ENCODE results near the gene FGD4.

The FGD4 gene

DNA sequence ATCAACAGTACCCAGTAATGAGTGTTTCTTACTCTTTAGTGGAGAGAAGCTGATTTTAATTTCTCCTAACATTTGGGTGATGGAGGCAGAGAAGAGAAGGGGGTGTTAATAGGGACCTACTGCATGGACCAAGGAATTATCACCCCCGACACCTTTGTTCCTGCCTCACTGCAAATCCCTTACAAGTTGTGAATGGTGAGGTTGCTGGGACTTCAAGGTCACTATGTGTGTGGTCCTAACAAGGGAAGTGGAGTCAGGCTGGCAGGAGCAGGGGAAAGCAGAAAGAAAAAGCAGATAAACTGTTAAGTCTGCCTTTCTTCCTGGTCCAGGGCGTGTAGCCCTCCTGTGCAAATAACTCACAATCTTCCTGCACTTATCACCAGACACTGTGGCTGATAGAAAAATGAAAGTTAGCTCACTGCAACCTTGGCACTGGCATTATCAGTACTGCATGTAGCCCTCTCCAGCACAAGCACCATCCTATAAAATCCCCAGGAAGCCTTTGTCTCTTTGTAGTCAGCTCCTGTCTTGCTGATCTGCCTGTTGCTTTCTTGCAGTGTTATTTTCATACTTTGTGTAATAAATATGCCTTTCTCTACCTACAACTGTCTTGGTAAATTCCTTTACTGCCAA, 167.4 kb downstream of the FGD4 start:
- no peak for DNase-seq (ENCODE audit: low spot score)

DNA sequence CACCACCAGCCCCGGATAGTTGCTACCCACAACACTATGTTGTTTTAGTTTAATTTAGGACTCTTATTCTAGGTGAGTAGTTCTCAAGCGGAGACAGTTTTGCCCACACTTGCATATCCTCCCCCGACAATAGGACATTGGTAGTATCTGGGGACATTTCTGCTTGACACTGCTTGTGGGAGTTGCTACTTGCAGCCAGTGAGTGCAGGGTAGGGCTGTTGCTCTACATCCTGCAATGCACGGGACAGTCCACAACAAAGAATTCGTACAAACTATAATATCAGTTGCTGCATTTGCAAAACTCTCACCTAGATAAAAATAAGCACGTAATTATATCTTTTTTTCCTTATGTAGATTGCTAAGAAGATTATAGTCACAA, 167.9 kb downstream of the FGD4 start:
- peak; percentile 68 for DNase-seq (ENCODE audit: low spot score)

DNA sequence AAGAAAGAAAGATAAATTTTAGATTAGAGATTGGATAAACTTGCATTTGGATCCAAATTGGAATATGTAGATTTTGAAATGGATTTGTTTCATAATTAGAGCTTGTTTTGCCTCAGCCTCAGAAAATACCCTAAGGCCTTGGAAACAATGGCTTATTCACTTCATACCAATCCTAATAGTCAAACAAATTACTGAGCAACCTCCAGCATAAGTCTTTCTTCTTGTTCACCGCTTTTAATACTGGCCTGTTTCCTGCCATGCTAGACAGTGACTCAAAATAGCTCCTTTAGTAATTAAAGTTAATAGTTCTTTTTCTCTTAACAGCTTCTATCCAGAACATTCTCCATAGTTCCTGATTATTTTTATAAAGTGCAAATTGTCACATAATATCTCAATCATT, 168.9 kb downstream of the FGD4 start:
- peak; percentile 71 for DNase-seq (ENCODE audit: low spot score)

DNA sequence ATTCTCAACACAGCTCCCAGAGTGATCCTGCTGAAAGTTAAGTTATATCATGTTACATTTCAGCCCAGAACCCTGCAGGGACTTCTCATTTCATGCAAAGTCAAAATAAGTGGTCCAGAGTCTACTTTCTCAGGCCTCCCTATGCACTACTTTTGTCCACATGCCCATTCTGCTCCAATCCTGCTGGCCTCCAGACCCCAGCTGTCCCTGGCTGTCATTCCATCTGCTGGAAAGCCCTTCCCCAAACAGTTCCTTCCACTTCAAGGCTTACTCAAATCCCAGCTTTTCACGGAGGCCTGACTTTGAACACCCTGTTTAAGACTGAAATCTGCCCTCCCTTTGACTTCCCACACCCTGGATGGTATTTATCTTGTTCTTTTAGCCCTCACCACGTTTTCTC, 169.9 kb downstream of the FGD4 start:
- no peak for DNase-seq (ENCODE audit: low spot score)

DNA sequence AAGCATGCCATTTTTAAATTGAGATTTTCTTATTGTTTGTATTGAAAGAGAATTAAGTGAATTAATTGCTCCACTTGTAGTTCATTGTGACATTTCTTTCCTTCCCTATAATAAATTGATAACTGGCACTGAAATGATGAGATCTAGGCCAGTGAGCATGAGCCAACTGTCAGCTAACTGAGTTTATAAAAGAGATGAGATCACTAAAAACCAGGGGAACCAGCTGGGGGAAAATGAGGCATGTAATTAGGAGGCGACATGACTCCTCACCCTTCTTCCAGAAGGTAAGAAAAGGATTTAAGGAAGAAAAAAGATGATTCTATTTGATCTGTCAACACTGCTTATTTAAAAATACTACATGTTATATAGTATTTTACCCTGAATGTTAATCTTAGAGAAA, 175.2 kb downstream of the FGD4 start:
- DNase-seq (ENCODE audit: low spot score), result no peak

DNA sequence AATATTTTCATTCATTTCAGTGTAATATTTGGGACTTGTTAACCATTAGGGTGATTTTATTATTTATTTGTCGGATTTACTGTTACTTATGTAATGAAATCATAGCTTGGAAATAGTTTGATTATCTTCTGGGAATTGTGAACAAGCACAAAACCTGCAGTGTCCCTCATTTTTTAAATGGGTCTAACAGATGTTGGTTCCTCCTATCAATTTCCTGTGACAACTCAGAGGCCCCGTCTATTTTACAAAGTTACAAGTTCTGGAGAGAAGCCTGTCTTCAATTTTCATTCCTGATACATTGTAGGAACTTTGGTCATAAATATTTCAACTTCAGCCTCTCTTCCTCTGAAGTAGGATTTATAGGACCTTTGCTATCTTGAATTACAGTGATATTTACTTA, 178.0 kb downstream of the FGD4 start:
- no peak for DNase-seq (ENCODE audit: low spot score)

DNA sequence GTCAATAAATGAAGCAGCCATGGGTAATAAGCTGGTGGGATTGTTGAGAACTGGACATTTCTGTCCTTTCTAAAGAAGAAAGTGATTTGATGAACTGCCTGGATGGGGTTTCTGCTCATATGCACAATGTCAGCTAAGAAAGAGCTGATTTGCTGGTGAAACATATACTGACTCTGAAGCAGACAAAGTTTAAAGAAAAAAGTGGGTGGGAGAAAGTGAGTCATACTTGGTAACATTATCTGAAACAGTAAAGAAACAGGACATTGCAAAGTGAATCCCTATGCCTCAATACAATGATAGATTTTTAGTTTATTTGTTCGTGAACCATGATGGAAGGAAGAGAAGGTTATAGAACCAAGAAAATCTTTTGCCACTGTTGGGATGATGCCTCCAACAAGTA, 184.2 kb downstream of the FGD4 start:
- no peak for DNase-seq (ENCODE audit: low spot score)

DNA sequence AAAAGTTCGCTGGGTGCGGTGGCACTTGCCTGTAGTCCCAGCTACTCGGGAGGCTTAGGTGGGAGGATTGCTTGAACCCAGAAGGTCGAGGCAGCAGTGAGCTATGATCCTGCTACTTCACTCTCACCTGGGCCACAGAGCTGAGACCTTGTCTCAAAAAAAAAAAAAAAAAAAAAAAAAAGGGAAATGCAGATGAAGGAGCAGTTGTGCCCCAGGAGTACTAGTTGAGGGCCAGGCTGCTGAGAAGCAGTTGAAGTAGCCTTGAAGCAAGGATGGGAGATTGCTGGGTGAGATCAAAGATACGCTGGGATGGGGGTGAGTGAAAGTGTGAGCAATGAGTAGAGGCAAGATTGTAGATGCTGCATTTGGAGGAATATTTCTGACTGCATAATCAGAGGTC, 186.3 kb downstream of the FGD4 start:
- no peak for DNase-seq (ENCODE audit: low spot score)

DNA sequence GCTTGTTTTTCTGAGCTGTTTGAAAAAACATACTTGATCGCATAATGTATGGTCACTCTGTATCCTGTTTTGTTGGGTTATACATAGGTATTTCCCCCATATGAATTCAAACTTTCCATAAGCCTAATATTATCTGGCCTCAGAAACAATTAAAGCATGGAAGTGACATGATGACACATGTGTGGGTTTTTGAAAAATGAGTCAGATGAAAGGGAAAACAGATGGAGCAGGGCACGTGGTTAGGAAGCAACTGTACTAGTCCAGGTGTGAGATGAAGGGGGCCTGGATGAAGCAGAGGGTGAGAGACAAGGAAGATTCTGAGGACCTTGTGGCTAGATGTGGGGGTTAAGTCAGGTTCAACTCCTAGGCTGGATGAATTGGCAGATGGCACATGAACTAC, 187.0 kb downstream of the FGD4 start:
- no peak for DNase-seq (ENCODE audit: low spot score)

DNA sequence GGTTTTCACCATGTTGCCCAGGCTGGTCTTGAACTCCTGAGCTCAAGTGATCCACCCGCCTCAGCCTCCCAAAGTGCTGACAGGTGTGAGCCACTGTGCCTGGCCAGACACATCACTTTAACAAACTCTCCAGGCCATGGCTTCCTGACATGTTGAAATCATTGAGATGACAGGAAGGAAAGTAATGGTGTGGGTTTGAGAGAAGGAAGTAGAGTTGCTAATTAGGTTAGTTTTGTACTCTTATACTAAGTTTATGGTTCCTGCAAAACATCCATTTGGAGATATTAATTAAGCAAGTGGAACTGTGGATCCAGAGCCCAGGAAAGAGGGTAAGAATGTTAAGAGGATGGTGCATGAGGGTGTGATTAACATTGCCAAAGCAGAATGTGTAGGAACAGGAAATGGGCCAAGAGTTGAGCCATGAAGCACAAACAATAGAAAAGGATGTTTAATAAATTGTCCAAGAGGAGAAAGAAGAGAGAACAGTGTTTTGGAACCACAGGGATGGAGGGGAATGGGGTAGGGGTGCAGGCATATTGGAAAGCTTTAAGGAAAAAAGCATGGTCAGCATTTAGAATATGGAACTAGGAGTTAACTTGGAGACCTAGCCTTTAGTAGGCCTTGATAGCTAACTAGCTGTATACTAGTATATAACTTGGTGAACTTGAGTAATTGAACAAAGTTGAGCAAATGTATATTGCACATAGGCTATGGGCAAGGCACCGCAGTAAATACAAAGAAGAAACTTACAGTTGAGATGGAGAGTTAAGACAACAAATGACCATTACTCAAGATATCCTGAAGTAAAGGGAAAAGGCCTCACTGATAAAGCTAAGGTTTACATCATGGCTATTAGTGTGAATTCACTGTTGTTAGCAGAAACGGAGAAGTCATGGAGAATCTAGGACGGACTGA, 188.5 kb downstream of the FGD4 start:
- DNase-seq (ENCODE audit: low spot score), result no peak

DNA sequence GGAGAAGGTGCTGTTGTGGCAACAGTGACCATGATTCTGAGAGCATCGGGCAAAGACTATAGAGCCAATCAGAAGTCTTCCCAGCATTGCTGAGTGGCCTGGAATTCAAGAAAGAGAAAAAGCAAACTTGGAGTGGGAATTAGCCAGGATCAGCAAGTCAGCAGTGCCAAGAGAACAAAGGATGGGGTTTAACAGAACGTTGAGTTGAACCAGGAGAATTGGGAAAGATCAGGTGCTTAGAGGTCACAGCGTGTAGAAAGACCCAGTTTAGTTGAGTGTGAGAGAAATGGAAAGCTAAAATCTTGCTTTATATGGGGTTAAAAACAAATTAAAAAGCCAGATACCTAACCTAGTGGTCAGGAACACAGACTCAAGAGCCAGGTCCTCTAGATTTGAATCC, 189.2 kb downstream of the FGD4 start:
- DNase-seq (ENCODE audit: low spot score), result no peak

DNA sequence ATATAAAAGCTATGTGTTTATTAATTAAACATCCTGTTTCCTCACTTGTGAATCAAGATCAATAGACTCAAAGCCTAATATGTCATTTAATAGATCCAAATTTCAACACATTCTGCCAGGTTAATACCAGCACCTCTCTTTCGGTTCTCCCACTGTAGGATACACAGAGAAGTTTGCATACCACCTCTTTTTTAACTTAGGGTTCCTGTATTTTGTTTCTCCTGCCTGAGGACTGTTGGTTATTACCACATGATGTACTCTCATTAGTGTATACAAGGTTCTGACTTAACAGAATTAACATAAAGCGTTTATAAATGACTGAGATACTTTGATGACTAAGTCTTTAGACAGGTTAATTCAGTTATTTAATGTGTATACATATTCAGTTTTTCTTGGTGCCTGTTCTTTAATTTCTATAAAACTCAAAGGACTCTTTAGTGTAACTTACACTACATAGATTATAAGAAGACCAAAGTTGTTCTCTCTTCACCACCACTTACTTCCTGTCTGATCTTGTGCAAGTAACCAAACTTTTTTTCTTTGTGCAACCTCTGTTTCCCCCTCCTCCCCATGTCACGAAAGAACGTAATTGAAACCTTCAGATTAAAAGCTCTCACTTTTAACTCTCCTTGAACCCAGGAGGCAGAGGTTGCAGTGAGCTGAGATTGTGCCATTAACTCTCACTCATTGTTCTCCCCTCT, 190.0 kb downstream of the FGD4 start:
- no peak for DNase-seq (ENCODE audit: low spot score)

DNA sequence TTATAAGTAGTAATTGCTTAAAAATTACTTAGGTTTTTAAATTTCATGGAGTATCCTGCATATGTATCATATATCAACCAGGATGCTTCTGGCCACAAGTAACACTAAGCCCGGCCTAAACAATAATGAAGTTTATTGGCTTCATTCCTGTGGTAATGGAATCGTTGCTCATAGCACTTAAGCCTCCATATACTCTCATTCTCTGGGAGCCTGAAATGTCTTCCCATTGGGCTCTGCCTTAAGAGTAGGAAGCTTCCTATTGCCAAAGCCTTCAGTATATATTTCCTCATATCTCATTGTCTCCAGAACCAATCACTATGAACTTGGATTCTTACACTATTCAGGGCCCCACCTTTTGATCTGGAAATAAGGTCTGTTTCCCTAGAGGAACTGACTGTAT, 195.9 kb downstream of the FGD4 start:
- no peak for DNase-seq (ENCODE audit: low spot score)

DNA sequence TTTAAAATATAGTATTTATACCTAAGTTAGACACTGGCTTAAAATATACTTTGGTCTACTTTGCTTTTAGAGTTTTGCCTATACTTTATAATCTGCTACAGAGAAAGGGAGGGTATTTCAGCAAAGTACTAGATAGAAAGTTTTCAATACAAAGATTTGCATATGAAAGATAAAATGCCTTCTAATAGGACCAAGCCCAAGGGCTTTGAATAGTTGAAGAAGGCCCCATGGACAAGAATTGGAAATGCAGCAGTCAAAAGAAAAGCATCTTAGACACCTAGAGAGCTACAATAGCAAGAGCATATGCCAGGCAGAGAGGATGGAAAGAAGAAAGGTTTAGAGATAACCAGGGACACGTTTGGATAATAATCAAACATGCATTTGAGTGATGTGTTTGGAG, 196.7 kb downstream of the FGD4 start:
- no peak for DNase-seq (ENCODE audit: low spot score)

DNA sequence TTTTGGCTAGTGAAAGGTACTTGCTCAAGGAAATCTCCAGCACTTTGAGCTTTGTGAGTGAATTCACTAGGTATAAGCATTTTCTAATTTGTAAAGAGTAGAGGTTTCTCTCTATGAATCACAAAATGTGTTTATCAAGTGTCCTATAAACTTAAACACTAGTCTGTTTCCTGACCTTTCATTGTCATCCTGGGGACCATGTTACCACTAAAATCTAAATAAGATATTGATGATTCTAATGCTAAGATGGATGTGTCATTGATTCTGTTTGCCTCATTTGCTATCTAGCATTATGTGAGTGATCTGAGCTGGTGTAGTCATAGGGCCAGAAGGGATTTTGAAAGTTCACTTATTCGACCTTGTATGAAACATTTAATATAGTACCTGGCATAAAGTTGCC, 199.3 kb downstream of the FGD4 start:
- DNase-seq (ENCODE audit: low spot score), result no peak

DNA sequence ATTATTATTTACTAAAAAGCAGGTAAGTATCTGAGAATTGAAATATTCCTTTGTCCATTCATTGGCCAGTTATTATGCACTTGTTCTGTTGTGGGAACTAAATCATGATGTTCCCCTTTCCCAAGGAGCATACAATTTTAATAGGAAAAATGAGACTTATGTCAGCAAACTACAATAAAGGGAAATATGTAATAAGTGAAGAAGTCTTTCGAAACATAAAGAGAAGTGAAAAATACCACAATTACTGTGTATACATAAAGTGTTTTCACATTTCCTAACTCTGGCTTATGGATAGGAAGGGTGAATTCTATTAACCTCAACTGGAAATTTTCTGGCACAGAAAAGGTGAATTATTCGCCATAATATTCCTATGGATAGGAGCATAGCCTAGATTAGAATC, 201.3 kb downstream of the FGD4 start:
- DNase-seq (ENCODE audit: low spot score), result no peak

DNA sequence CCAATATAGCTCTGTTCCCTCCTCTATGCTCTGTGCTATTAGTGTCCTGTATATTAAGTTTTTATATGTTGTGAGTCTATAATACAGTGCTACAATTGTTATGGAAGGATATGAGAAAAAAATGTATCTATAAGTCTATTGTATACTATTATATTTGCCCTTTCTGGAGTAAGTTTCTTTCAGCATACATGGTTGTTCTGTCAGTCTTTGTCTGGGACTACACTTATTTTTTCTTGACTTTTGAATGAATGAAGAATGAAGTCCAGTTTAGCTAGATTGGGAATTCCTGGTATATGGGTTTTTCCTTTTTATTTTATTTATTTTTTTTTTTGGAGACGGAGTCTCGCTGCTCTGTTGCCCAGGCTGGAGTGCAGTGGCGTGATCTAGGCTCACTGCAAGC, 203.7 kb downstream of the FGD4 start:
- no peak for DNase-seq (ENCODE audit: low spot score)

DNA sequence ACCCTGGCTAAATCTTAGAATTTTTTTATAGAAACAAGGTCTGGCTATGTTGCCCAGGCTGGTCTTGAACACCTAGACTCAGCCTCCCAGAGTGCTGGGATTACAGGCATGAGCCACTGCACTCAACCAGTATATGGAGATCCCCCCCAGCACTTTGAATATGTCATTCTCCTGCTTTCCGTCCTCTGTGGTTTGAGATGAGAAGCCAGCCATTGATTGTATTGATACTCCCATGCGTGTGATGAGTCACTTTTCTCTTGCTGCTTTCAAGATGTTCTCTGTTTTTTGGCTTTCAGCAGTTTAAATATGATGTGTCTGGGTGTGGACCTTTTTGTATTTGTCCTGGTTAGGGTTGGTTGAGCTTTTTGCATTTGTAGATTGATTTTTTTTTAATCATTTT, 204.5 kb downstream of the FGD4 start:
- no peak for DNase-seq (ENCODE audit: low spot score)

DNA sequence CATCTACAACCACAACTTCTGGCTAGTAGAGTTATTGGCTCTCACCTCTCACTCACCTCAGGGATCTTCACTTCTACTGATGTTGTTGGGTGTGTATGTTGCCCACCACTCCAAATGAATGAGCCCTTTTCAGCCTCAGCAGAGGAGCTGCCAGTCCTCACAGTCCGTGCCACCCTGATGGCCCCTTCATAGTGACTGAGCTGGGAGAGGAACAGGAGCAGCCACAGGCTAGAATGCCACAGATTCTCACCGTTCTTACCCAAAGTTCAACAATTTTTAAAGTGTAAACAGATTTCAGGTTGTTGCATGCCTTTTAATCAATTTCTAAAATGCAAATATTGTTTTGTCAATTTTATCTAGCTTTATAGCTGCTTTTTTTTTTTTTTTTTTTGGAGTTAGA, 205.2 kb downstream of the FGD4 start:
- no peak for DNase-seq (ENCODE audit: low spot score)

DNA sequence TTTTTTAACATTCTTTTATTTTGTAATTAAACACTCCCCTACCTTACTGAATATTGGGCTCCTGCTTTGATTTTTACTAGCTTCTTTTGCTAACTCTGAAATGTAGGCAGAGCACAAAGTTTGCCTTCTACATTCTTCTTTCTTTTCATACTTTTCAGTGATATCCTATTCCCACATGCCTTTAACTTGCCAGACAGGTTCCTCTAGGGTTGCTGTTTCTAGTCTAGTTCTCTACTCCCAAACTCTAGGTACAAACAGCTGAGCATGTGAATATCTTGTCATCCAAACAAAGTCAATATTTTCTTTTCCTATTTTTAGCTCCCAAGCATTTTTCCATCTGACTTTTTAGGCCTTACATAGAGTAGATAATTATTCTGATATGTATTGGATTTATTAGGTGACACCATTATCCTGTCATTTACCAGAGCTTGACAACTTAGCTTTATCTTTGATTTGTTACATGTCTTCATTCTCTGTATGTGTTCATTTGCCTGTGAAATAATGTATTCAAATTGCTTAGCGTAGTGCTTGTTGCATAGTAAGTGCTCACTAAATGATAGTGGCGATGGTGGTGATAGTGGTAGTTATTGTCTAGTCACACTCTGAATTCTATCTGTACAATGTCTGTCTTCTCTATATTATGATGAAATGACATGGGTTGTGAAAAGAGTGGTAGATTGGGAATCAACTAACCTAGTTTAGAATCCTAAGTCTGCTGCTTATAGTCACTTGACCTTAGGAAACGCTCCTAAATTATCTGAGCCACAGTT, 206.2 kb downstream of the FGD4 start:
- no peak for DNase-seq (ENCODE audit: low spot score)

DNA sequence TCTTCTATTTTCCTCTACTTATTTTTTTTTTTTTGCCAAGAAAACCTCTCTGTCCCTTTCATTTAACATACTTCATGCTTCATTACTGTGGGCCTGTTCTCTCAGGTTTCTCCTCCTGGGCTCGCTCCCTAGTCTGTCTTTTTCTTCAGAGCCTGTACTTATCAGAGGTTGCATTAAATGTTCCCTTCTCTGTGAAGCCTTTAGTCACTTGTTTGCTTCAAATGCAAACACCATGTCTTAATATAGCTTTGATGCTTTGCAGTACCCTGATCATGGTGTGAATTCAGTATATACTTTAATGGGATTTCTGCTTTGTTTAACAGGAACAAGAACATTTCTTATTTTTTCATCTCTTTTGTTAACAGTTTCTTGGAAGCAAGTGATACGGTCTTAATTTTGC, 207.1 kb downstream of the FGD4 start:
- DNase-seq (ENCODE audit: low spot score), result no peak

DNA sequence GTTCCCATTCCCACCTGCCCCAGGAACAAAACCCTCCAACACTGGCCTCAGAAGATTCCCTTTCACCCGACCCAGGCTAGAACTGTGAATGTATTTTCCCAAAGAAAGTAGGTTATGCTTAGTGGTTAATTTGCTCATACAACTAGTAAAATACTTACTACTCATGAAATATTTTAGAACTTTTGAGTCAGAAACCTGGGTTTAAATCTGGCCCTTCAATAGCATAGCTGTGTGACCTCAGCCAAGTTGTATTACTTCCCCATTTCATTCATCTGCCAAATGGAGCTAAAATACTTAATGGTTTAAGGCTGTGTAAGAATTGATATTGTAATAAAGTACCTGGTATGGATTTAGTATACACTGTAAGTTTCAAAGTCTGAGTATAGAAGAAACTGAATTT, 210.6 kb downstream of the FGD4 start:
- DNase-seq (ENCODE audit: low spot score), result no peak

Measured in globus pallidus (tissue), 1 donor.